IMR-90 (cell line): ENCODE data around the gene AGAP9.
"Not testable (repeated sequence)": the region's sequence is repeated elsewhere in the genome, so short reads cannot be mapped to it uniquely, and the experiment has no call there.

ENCODE experiments used
- CTCF ChIP-seq: conservative IDR thresholded peaks from 2 replicates; pipeline ENCODE4 v1.5.1; 2012; ENCODE audit warnings: mild to moderate bottlenecking, low read depth, low read length, improper control_type of control experiment
- MXI1 ChIP-seq: IDR thresholded peaks from 2 replicates; pipeline ENCODE4 v1.6.1; 2012; ENCODE audit warnings: low read depth, mild to moderate bottlenecking, low read length, moderate library complexity, borderline replicate concordance
- POLR2A ChIP-seq: IDR thresholded peaks from 2 replicates; pipeline ENCODE4 v1.6.1; 2012; ENCODE audit warnings: mild to moderate bottlenecking, low read depth, low read length

DNA sequence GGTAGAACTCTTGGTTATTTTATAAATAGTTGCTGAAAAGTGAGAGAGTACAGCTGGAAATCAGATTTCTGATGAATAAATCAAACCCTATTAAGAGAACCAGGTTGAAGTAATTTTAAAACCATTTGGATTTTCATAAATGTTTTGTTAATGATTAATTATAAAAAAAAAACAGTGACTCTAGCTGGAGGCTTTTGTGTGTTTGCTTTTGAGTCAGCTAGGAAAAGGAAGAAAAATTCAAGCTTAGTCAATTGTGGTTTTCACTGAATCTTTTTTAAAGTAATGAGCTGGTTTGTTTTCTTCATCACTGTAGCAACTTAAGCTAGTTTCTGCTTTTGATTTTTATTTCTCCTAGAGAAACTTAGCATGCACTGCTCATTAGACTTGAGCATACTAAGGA is 34.2 kb upstream of the AGAP9 start:
- TF ChIP-seq CTCF, MXI1, POLR2A: not testable (repeated sequence)
